GM19351 (cell line): Measurements from ENCODE around the gene AHR.

Experiments
- ATAC-seq: cut with Tn5 transposase; IDR thresholded peaks from one replicate; pipeline ENCODE4 v1.9.1; 2021; ENCODE audit warnings: mild to moderate bottlenecking, moderate library complexity; ENCODE audit not compliant: unreplicated experiment

AHR gene

DNA sequence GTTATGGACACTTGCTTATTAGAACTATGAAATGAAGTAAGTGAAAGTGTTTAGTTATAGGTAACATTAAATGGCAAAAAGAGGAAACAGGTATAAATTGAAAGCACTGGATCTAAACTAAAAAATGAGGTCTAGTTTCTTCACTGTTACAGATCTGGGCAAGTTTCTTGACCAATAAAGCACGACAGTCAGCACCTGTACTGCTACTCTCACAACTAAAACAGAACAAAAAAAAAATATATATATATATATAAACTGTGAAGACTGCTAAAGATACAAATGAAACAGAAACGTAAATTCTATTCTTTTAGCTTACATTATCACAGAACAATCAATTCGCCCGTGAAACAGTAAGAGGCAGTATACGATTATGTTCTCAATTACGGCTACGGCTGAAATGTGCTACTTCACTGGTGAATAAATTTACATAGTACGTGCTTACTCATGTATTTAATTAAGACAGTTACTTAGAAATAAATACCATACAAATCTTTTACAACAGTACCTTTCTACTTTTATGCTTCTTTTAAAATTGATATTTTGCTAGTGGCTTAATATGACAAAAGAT is 4.2 kb downstream of the AHR start:
- ATAC-seq: peak; percentile 35

DNA sequence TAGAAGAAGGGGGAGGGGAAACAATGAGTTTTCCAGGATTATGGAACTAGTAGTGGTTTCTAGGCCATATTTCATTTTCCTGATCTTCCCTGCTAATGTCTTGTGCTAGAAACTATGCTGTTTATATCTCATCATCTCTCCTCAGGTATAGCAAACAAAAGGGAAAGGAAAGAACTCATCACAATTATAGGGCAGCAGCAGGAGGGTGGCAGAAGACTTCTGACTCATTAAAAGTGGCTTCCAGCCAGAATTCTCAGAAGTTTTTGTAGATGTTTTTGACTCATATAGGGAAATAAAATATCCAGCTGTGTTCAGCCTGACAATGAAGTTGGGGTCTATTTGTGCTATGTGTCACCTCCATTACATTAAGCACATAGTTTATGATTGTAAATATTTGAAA is 6.5 kb downstream of the AHR start:
- no peak for ATAC-seq

DNA sequence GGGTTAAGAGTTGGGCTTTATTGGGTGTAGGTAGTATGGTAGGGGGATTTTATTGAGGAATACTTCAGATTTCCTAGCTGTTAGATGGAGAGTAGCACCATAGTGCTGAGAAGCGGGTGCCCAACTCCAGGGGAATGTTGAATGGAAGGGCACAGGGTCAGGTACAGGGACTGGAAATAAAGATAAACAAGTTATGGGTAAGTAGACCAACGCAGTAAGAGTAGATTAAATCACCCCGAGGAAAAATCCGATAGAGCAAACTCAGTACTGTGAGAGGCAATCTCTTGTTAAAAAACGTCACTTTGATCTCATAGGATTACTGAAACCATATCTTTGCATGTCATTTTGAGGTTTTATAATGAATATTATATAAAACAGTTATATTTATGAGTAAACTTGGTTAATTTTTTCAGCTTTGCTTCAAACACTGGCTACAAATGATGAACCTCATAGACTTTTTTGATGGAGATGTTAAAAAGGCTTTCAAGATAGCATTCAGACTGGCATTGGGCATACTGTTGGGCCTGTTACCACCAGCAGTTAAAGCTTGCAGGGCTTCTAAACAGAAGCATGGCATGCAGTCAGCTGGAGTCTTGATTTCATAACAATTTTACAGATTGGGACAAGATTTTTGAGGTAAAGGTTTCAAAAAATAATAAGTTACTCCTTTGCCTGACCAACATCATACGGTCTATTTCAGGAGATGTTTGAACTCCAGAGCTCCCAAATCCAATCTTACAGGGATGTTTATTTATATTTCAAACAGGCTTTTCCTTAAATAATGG is 7.1 kb downstream of the AHR start:
- ATAC-seq: no peak

DNA sequence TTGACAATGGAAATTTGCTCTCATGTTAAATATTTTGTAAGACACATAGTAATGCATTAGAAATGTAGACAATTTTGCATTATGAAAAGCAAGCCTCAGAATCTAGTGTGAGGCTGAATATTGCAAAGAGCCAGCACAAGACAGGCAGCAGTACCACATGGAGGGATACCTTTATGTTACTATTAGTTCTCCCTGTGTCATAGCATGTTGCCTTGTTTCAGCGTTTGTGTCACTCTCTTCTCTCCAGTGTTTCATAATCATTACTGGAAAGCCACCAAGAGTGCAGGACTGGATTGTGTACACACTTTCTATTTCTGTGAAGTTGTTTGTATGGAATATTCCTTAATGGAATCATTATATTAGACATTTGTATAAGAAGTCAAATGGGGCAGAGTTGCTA is 8.5 kb downstream of the AHR start:
- ATAC-seq: no peak

DNA sequence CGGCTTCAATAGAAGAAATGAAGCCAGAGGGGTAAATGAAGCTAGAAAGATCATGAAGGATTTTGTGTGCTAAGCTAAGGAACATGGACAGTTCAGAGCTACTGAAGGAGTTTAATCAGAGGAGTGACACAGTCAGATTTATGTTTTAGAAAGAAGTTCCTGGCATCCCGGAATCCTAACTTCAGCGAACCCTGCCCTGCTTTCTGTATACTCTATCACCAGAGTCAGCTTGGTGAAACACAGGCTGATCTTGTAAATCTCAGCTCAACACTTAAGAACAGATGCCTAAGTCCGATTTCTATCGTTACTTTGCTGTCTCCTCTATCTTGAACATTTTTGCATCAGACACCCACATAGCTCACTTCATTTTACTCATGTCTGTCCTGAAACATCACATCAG is 9.1 kb downstream of the AHR start:
- ATAC-seq: no peak

DNA sequence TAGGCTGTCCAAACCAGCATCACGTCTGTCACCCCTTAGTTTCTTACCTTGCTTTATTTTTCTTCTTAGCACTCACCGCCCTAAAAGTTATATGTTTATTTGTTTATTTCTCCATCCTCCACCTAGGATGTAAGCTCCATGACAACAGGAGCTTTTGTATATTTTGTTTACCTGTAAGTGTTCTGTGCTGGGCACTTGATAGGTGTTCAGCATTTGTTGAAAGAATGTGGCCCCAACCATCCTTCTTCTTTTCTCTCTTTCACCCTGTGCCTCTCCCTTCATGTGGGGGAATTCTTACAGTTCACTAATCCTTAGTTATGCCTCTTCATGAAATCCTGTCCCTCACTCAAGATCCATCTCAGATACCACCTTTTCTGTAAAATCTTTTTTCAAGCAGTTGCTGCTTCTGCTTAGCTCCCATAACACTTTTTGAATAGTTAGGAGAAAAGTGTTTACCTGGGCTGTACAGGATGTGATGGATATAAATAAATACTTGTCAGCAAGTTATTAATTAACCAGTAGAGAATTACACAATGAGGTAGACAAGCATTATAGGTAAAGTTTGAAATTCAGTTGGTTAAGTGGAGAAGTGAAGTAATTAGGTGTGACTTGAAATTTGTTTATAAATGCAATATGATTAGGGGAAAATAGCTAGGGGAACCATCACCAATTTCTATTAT is 9.7 kb downstream of the AHR start:
- no peak for ATAC-seq

DNA sequence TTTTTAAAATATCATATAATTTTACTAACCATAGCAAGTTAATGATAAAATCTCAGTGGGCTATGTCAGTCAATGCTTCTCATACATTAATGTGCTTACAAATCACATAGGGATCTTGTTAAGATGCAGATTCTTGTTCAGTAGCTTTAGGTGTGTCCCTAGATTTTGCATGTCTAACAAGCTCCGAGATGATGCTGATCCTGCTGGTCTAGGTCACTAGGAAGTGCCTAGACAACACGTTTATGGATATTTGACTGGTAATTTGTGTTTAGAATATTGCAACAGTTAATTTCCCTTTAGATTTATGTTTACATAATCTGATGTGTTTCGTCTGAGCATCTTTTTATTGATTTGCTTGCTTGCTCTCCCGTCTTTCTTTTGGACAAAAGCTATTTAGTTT is 12.7 kb downstream of the AHR start:
- no peak for ATAC-seq

DNA sequence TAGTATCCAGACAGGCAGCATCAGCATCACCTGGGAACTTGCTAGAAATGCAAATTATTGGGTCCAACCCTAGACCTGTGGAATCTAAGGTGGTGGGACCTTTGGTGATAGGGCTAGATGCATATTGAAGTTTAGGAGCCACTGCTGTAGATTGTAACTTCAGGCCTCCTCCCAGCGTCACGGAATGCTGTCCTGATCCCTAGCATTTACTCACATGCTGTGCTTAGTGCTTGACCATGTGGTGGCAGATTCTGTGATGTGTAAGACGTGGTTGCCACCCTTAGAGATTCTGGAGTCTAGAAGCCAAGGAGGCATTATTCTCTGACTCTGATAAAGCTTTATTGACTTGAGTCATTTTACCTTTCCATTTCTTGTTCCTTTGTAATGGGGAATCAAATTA is 13.5 kb downstream of the AHR start:
- no peak for ATAC-seq

DNA sequence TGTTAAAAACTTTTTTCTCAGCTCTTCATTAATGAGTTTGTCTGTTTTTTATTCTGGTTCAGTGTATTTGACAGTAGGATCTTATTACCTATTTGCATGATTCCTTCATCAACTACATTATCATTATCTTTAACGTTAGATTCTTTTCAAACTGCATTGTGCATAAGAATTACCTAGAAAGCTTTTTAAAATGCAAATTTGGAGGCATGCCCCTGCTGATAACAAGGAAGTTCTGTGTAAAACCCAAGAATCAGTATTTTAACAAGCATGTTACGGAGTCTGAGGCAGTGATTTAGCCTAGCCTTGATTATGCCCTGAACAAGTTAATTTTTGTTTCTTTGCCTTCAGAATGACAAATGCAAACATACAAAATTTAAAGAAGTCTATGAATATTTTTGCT is 14.2 kb downstream of the AHR start:
- ATAC-seq: no peak

DNA sequence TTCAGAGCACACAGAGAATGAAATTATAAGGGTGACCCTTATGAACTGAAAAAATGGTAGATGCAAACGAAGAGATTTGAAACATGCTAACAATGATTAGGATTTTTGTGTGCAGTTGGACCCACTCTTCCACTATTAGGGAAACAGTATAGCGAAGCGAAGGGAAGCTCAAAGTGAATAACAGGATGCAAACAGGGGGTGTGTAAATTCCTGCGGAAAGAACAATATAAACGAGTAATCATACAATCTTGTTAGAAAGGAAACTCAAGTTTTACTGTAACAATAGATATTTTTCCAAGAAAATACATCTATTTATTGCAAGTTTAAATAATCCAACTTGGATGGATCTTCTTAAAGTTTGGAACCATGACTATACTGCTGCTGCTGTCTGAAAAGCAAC is 14.7 kb downstream of the AHR start:
- no peak for ATAC-seq

DNA sequence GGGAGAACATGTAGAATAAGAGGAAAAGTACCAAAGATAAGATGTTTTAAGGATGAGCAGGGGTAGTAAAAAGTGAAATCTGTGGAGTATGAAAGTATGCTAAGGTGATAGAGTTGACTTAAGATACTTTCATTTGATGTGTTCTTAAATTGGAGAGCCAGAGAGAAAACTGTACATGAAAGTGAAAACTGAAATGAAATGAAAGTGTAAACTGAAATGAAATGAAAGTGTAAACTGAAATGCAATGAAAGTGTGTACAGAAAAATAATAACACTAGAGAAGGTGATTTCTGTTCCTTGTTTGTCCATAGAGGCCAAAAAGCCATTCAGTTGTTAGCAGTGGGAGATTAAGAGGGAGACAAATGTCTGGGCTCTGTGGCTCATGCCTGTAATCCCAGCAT is 17.5 kb downstream of the AHR start:
- ATAC-seq: peak; percentile 82

DNA sequence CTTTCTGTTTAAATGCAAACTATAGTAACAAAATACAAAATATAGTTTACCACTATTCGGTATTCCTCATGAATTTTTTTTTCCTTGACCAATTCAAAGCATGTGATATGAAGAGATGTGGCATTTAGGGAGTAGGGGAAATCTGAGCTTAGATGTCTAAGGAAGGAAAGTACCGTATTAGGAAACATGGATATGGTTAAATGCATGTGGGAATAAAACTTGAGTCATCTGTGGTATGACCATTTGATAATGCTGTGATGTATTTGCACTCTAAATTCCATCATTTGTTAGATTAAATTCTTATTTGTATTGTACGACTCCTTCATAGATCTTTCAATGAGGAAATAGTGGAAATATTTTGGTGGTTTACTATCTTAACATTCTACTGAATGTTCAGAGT is 19.7 kb downstream of the AHR start:
- ATAC-seq: no peak

DNA sequence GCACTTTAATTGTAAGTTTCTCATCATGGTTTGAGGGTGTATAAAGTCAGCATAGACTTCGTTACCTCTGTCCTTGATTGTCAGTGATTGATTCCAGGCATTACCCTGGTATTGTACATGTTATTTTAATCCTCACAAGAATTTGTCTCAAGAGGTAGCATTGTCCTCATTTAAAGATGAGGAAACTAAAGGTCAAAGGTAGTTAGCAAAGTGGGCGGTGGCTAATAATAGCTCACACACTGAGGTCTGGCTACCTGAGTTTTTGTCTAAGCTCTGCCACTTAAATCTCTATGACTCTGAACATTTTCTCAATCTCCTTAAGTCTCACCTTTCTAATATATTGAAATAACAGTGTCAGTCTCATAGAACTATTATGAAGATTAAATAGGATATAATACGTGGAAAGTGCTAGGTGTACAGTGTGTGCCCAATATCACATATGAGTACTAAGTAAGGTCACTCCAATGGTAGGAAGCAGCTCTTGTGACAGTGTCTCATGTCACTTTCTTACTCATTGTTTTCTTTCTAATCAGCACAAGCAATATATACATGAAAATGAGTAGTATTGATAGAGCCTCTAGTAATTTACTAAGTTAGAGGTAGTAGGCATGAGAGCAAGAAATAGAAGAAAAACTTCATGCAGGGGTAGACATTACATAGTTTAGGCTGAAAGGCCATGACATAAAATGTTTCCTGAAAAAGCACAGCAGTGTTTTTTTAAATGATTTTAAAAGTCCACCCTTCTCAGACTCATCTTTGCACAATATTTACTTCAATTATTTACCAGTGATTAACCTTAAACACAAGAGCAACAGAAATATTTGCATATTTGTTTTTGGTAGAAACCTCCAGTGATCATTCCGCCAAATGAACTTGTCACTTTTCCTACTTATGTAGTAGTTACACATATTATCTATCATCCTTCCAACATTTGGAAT is 21.0 kb downstream of the AHR start:
- no peak for ATAC-seq

DNA sequence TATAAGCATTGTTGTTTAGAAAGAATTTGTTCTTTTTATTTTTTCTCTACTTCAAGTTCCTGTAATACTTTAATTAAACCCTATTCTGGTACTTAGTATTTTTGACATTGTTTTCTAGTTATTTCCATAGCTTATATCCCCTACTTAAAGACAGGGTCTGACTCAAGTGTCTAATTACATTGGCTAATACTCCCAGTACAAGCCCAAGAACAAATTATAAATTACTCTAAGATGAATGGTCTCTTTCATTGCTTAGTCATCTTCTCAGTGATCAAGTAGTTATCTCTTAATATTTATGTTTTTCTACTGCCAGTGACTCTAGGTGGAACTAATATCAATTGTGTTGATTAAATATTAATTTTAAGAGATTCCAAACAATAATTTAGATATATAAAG is 21.6 kb downstream of the AHR start:
- ATAC-seq: no peak

DNA sequence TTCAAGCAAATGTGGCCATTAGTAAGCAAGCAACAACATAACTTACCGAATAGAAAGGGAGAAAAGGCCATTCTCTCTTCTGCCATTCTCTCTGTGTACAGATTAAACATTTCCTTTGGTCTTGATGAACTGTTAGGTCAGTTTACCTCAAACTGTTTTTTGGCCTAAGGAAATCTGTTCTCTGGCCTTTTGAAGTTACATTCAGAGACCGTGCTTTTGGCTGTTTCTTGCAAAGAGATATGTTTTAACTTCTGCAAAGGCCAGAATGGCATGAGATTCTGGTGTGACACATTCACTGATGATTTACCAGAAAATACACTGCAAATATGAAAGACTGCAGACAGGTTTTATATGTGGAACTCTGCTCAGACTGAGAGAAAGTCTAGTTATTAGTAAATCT is 22.2 kb downstream of the AHR start:
- ATAC-seq: no peak

DNA sequence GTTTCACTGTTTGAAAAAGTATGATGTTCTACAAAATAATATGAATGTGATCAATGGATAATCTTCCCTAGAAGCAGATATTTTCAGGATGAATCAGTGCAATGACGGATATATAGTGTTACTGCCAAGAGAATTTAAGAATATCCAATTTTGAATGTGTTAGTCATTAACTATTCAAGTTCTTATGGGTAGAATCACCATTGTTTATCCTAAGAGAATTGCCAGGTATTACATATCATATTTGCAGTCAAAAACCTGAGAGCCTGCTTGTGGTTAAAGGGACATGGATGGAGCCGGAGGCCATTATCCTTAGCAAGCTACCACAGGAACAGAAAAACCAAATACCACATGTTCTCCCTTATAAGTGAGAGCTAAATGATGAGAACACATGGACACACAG is 26.9 kb downstream of the AHR start:
- no peak for ATAC-seq

DNA sequence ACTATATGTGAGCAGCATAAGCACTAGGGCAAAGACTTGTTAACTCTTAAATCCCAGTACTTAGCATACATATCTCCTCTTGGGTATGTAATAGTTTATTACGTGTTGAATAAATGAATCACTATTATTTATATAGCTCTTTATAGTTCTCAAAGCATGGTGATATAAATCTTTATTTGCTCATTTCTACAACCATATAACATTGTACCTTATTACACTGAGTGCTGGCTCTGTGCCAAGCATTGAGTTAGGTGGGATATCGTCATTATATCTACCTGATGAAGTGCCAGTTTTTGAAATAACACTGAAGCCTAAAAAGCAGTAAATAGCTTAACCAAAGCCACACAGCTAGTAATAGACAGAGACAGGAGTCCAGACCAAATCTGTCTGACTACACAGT is 27.9 kb downstream of the AHR start:
- no peak for ATAC-seq

DNA sequence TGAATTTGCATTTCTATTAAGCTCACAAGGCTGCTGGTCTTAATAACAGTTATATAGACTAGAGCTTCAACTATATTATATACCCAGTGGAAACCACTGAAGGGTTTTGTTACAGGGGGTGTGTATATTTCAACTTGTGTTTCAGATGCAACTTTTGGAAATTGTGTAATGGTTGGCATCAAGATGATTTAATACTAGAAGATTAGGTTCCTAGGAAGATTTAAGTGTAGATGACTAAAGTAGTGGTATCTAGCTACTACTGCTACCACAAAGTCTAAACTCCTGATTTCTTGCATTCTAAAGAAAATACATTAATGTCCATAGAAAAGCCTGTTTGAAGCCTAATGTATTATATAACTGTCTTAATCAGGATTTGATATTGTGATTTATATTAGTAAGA is 30.2 kb downstream of the AHR start:
- ATAC-seq: no peak

DNA sequence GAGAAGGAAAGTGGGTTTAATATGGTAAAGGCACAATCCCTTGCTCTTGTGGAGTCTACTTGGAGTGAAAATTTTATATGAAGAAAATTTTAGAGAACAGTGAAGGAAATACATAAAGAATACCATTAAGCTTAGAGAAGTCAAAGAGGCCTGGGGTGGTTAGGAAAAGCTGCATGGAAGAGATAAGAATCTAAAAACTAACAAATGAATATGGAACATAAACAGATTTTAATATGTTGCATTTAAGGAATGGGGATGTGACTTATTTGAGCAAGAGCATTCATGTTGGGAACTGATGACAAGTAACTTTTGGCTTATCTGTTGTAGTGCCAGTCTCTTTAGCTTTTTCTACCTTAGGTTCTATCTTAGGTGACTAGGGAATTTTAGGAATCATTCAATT is 31.0 kb downstream of the AHR start:
- no peak for ATAC-seq

DNA sequence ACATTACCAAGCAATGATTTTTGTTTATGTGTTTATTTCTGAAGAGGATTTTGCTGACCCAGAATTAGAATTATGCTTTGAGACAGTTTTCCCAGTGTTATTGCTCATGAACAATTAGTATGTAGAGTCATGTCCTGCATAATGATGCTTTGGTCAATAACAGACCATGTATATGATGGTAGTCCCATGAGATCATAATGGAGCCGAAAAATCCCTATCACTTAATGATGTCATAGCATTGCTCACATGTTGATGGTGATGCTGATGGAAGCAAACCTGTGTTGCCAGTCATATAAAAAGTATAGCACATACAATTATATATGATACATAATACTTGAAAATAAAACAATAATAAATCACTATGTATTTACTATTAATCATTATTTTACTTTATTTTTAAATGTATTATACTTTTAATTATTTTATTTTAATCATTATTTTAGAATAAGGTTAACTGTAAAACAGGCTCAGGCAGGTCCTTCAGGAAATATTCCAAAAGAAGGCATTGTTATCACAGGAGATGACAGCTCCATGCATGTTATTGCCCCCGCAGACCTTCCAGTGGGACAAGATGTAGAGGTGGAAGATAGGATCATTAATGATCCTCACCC is 33.5 kb downstream of the AHR start:
- ATAC-seq: no peak

DNA sequence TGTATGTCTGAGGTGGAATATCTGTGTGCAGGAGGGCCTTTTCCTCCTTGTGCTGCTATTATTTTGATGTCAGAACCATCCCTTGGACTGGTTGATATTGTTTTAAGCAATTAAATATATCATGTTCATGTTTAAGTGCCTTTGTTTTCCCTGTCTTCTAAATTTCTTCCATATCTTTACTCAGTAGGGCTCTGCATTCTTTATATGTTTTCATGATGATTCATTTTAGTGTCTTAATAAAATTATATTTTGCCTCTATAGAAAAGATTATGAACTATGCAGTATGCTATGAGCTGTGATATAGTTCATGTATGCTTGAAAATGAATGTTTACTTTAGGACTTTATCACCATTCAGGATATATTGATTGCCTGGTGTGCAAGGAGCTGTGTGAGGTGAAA is 34.8 kb downstream of the AHR start:
- ATAC-seq: no peak
